ENCODE data around the gene ERICH6. TPM values are rescaled to one million over a fixed set of nuclear protein-coding genes. Genes with fewer than 3 reads are reported as not detected.

ERICH6 gene
- total RNA-seq, 1 donor, result under 0.01 TPM

DNA sequence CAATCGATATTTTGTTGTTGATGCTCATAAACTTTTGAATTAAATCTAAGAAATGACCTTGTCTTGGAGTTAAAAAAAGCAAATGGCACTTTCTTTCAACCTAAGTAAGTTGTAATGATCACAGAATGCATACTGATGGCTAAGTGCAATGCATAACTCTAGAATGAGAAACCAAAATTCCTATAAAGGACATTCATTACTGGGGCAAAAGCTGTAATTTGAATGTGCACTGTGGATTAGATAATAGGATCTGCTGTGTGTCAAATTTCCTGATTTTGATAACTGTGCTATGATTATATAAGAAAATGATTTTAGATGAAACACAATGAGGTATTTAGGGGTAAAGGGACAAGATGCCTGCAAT, 44.9 kb upstream of the ERICH6 start:
- no peaks in the 10 kb centered on the region for H3K27me3 ChIP-seq (ENCODE audit: insufficient read depth, low read length)
- H3K27ac ChIP-seq (ENCODE audit: low read depth, low read length), result peak overlapping the region; percentile 3
- no peaks in the 10 kb centered on the region for H3K9me3 ChIP-seq (ENCODE audit: low read depth, low read length)

DNA sequence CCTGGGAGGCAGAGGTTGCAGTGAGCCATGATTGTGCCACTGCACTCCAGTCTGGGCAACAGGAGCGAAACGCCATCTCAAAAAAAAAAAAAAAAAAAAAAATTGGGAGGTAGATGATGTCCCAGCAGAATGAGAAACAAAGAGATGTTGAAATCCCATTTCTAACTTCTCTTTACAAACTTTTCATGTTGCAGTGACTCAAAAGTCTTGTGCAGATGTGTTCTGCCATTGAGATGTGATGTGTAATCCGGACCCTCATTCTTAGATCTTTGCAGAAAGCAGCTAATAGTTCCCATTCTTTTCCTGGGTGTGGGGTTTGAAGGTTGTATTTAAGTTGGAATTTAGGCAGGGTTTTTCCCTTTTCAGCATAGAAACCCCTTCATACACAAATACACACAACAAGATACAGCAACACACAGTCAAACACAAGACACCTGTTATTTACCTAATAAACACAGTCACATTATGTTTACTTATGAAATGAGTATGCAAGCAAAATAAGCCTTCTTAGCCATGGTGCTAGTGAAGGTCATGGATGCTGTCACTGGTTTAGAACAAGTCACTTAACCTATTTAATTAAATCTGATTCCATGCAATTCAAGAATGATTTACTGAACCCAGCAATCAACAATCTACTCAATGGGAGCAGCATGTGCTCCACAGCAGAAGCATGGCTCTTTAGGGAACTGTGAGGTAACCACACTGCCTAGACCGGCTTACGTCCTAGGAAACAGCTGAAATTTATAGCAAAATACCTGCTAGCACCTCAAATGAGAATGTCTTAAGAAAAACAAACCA, 44.4 kb upstream of the ERICH6 start:
- Histone ChIP-seq H3K27ac (ENCODE audit: low read depth, low read length) (peak overlapping the region; percentile 3), H2AFZ (ENCODE audit: low read length) (no peak overlapping the region), H3K36me3 (ENCODE audit: insufficient read depth, low read length) (peaks cover 3% of the 10 kb centered on the region), H3K4me2 (ENCODE audit: insufficient read depth, low read length) (no peak overlapping the region), H3K4me3 (ENCODE audit: insufficient read depth, low read length) (no peak overlapping the region), H3K79me2 (ENCODE audit: insufficient read depth, low read length) (peaks cover 99% of the 10 kb centered on the region), H4K20me1 (ENCODE audit: insufficient read depth, low read length) (peaks cover 54% of the 10 kb centered on the region), H3K9me3 (ENCODE audit: low read depth, low read length) (no peaks in the 10 kb centered on the region), H3K27me3 (ENCODE audit: insufficient read depth, low read length) (no peaks in the 10 kb centered on the region), H3K4me1 (ENCODE audit: insufficient read depth, low read length) (peaks cover 46% of the 10 kb centered on the region)
- TF ChIP-seq, protein P1, sequence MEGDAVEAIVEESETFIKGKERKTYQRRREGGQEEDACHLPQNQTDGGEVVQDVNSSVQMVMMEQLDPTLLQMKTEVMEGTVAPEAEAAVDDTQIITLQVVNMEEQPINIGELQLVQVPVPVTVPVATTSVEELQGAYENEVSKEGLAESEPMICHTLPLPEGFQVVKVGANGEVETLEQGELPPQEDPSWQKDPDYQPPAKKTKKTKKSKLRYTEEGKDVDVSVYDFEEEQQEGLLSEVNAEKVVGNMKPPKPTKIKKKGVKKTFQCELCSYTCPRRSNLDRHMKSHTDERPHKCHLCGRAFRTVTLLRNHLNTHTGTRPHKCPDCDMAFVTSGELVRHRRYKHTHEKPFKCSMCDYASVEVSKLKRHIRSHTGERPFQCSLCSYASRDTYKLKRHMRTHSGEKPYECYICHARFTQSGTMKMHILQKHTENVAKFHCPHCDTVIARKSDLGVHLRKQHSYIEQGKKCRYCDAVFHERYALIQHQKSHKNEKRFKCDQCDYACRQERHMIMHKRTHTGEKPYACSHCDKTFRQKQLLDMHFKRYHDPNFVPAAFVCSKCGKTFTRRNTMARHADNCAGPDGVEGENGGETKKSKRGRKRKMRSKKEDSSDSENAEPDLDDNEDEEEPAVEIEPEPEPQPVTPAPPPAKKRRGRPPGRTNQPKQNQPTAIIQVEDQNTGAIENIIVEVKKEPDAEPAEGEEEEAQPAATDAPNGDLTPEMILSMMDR (IDR thresholded peaks at IDR 0.05; ENCODE audit: extremely low read depth, low read depth, low read length), result no peak
- DNase-seq (ENCODE audit: insufficient read length, low spot score, missing footprints), result no peak

More for the DNA sequence above, 44.9 kb upstream of the ERICH6 start:
- peaks cover 99% of the 10 kb centered on the region for H3K79me2 ChIP-seq (ENCODE audit: insufficient read depth, low read length)
- TF ChIP-seq, protein P1 (IDR thresholded peaks at IDR 0.05; ENCODE audit: extremely low read depth, low read depth, low read length), result no peak
- peaks cover 40% of the 10 kb centered on the region for H3K4me1 ChIP-seq (ENCODE audit: insufficient read depth, low read length)
- H2AFZ ChIP-seq (ENCODE audit: low read length), result no peak overlapping the region
- H4K20me1 ChIP-seq (ENCODE audit: insufficient read depth, low read length), result peaks cover 49% of the 10 kb centered on the region
- peaks cover 3% of the 10 kb centered on the region for H3K36me3 ChIP-seq (ENCODE audit: insufficient read depth, low read length)
- no peak overlapping the region for H3K4me2 ChIP-seq (ENCODE audit: insufficient read depth, low read length)
- no peak for DNase-seq (ENCODE audit: insufficient read length, low spot score, missing footprints)
- no peak overlapping the region for H3K4me3 ChIP-seq (ENCODE audit: insufficient read depth, low read length)

DNA sequence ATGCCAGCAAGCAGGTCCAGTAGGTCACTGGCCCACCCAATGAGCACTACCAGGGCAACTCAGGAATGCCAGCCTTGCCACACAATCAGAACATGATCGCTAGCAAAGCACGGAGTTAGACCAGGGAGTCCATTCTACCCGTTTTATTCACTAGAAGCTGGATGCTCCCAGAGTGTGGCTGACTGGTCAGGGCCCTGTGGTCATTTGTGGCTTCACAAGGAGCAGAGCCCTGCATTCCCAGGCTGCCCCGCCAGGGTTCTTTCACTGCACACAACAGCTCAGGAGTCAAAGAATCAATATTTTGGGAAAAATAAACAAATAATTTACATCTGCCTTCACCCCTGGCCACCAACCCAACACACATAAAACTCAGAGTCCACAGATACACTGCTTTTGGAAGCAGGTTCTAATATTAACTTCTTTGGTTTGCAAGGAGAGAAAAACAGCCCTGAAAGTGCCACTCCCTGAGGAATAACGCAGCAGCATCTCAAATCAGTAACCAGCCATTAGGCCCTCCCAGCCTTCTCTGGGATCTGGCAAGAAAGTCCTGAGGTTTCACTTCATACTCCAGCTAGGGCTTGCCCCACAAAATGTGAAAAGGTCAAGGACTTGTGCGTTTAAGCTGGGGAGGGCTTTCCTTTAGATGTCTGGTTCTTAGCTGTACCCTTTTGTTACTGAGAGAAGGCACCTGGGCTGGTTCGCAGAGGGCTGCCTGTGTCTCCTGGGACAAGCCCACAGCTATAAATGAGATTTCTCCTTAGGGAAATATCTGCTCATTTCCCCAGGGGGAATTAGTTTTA, 43.3 kb upstream of the ERICH6 start:
- DNase-seq (ENCODE audit: insufficient read length, low spot score, missing footprints), result no peak
- Histone ChIP-seq H3K4me2 (ENCODE audit: insufficient read depth, low read length) (peak overlapping the region; percentile 9), H2AFZ (ENCODE audit: low read length) (no peak overlapping the region), H3K27ac (ENCODE audit: low read depth, low read length) (no peak overlapping the region), H3K79me2 (ENCODE audit: insufficient read depth, low read length) (peaks cover 99% of the 10 kb centered on the region), H4K20me1 (ENCODE audit: insufficient read depth, low read length) (peaks cover 50% of the 10 kb centered on the region), H3K9me3 (ENCODE audit: low read depth, low read length) (no peaks in the 10 kb centered on the region), H3K27me3 (ENCODE audit: insufficient read depth, low read length) (no peaks in the 10 kb centered on the region), H3K36me3 (ENCODE audit: insufficient read depth, low read length) (peaks cover 5% of the 10 kb centered on the region), H3K4me3 (ENCODE audit: insufficient read depth, low read length) (no peak overlapping the region), H3K4me1 (ENCODE audit: insufficient read depth, low read length) (peaks cover 46% of the 10 kb centered on the region)
- TF ChIP-seq, protein P1 (IDR thresholded peaks at IDR 0.05; ENCODE audit: extremely low read depth, low read depth, low read length), result no peak

DNA sequence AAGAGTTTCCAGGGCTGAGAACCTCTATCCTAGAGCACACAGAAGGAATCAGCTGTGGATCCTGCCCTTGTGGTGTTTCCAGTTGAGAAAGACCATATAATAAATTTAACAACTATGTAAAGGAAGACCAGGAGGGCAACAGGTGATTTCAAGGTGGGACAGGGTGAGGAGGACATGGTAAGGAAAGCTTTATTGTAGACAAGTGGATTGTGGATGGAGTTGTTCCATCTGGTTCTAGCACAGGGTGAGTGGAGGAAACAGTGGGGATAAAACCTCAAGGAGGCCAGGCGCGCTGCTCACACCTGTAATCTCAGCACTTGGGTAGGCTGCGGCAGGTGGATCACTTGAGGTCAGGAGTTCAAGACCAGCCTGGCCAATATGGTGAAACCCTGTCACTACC, 42.1 kb upstream of the ERICH6 start:
- Histone ChIP-seq H3K36me3 (ENCODE audit: insufficient read depth, low read length) (peaks cover 15% of the 10 kb centered on the region), H4K20me1 (ENCODE audit: insufficient read depth, low read length) (peaks cover 54% of the 10 kb centered on the region), H3K4me3 (ENCODE audit: insufficient read depth, low read length) (no peak overlapping the region), H3K79me2 (ENCODE audit: insufficient read depth, low read length) (peaks cover 98% of the 10 kb centered on the region), H3K27ac (ENCODE audit: low read depth, low read length) (no peak overlapping the region), H3K27me3 (ENCODE audit: insufficient read depth, low read length) (no peaks in the 10 kb centered on the region), H3K9me3 (ENCODE audit: low read depth, low read length) (no peaks in the 10 kb centered on the region), H3K4me2 (ENCODE audit: insufficient read depth, low read length) (no peak overlapping the region), H3K4me1 (ENCODE audit: insufficient read depth, low read length) (peaks cover 49% of the 10 kb centered on the region), H2AFZ (ENCODE audit: low read length) (no peak overlapping the region)
- TF ChIP-seq, protein P1 (IDR thresholded peaks at IDR 0.05; ENCODE audit: extremely low read depth, low read depth, low read length), result no peak
- DNase-seq (ENCODE audit: insufficient read length, low spot score, missing footprints), result no peak
